Aorta (tissue), 5 donors: ENCODE measurements around the gene PLXNB2. TPM values are rescaled to one million over a fixed set of nuclear protein-coding genes. Genes with fewer than 3 reads are reported as not detected.

Experiments
- ATAC-seq: fragments of 200-7000 bp; cut with Tn5 transposase; one replicate; pipeline ENCODE4 v1.9.1; 2022; ENCODE audit warnings: moderate library complexity; ENCODE audit not compliant: low FRiP score
- DNase-seq, 2 donors: peaks; one replicate each; pipeline ENCODE4 v3.0.0-alpha.2; 2020
- H3K27ac ChIP-seq, 2 donors: one replicate each; pipeline ENCODE4 v1.5.1; 2013; ENCODE audit warnings: low read length in 2 of 2, mild to moderate bottlenecking in 2 of 2, moderate library complexity in 2 of 2, control low read depth in 1 of 2, inconsistent platforms in 1 of 2, low read depth in 1 of 2
- H3K27me3 ChIP-seq, 2 donors: one replicate each; pipeline ENCODE4 v1.6.1; 2013; ENCODE audit warnings: control low read depth in 1 of 2, low read length in 1 of 2, mild to moderate bottlenecking in 1 of 2, moderate library complexity in 1 of 2; ENCODE audit not compliant: insufficient read depth in 2 of 2, control insufficient read depth in 1 of 2
- H3K36me3 ChIP-seq, 2 donors: one replicate each; pipeline ENCODE4 v1.6.1; 2013; ENCODE audit warnings: control low read depth in 1 of 2, low read length in 1 of 2, mild to moderate bottlenecking in 1 of 2; ENCODE audit not compliant: insufficient read depth in 2 of 2, control insufficient read depth in 1 of 2
- H3K4me1 ChIP-seq, 2 donors: one replicate each; pipeline ENCODE4 v1.6.1; 2013; ENCODE audit warnings: low read length in 2 of 2, control low read depth in 1 of 2, mild to moderate bottlenecking in 1 of 2, moderate library complexity in 1 of 2; ENCODE audit not compliant: insufficient read depth in 2 of 2, control insufficient read depth in 1 of 2
- H3K4me3 ChIP-seq, 2 donors: one replicate each; pipeline ENCODE4 v1.5.1; 2013; ENCODE audit warnings: low read length in 2 of 2, control low read depth in 1 of 2, mild to moderate bottlenecking in 1 of 2
- H3K9me3 ChIP-seq: one replicate; pipeline ENCODE4 v1.6.1; 2013; ENCODE audit warnings: mild to moderate bottlenecking, low read length; ENCODE audit not compliant: control insufficient read depth
- WGBS, 2 donors: extraction: QIAGEN DNeasy Blood & Tissue Kit; methylation state at CpG; one replicate each; pipeline ENCODE4 v1.1.7; 2013; 5-methylcytosine and 5-hydroxymethylcytosine counted together
- intact Hi-C, 2 donors: fragments of 100-400 bp; cut with DNase I; formaldehyde crosslinking; loops; one replicate each; pipeline versions ENCODE4 v1.14.2 to v1.15.0; 2022
- polyA plus RNA-seq, 2 donors: library from polyadenylated mRNA; stranded (reverse); fragments of 200-250 nt; gene quantifications; one replicate each; pipeline ENCODE4 v1.2.3, GENCODE V29; 2013
- total RNA-seq, 2 donors: library from RNA; stranded (reverse); fragmentation: NEBNext Ultra II Directional; extraction: Animal tissue kit (Norgen Biotek cat#: 25700); gene quantifications; one replicate each; pipeline ENCODE4 v1.2.1, GENCODE V29; 2021
- donor health status: healthy with polysubstance abuse.
- donor health status: Bipolar disorder and iron deficiency.
- donor health status: DM: no; HTN: no; CAD: no.
- donor health status: DM: no; HTN: no; CAD: no.
- donor health status: DM: yes; HTN: yes; CAD: no.

Gene PLXNB2
- total and polyA plus RNA-seq, 4 donors, result 46.0 to 214 (median 175) TPM

- H3K36me3 ChIP-seq, result no peaks in the 10 kb centered on the region
- no peaks in the 10 kb centered on the region for H3K4me1 ChIP-seq
- DNase-seq (no peak), ATAC-seq (no peak)
- no peak overlapping the region for H3K27ac ChIP-seq
- WGBS, 2 donors, result 28 to 32% methylated on average over 18 of the region's 18 CpGs
- no peaks in the 10 kb centered on the region for H3K27me3 ChIP-seq
- H3K4me3 ChIP-seq, result no peak overlapping the region
- intact Hi-C loops, result no loop called here
- H3K9me3 ChIP-seq, result no peaks in the 10 kb centered on the region
Measured at GRCh38 chr22:50269573-50269969, 37.9 kb downstream of the PLXNB2 start.

- no peaks in the 10 kb centered on the region for H3K4me1 ChIP-seq
- 34 to 49% methylated on average over 9 of the region's 9 CpGs for WGBS, 2 donors
- ATAC-seq (no peak), DNase-seq (no peak)
- H3K27me3 ChIP-seq, result no peaks in the 10 kb centered on the region
- no peaks in the 10 kb centered on the region for H3K9me3 ChIP-seq
- intact Hi-C loops, result no loop called here
- no peaks in the 10 kb centered on the region for H3K36me3 ChIP-seq
- H3K4me3 ChIP-seq, result no peak overlapping the region
- no peak overlapping the region for H3K27ac ChIP-seq
Measured at GRCh38 chr22:50268655-50269113, 38.8 kb downstream of the PLXNB2 start.

GRCh38 chr22:50267591-50268390 lies 39.7 kb downstream of the PLXNB2 start:
- intact Hi-C loops, result no loop called here
- no peaks in the 10 kb centered on the region for H3K36me3 ChIP-seq
- 7 to 8% methylated on average over 57 to 75 of the region's 75 CpGs for WGBS, 2 donors
- no peaks in the 10 kb centered on the region for H3K27me3 ChIP-seq
- H3K9me3 ChIP-seq, result no peaks in the 10 kb centered on the region
- no peak overlapping the region for H3K4me3 ChIP-seq
- H3K27ac ChIP-seq, result no peak overlapping the region
- peak; percentile 54 for ATAC-seq
- DNase-seq, result peak in 1 of 2 donors; percentile 90
- H3K4me1 ChIP-seq, result no peaks in the 10 kb centered on the region

- Histone ChIP-seq H3K9me3 (no peaks in the 10 kb centered on the region), H3K4me3 (no peak overlapping the region), H3K4me1 (no peaks in the 10 kb centered on the region), H3K36me3 (no peaks in the 10 kb centered on the region), H3K27me3 (no peaks in the 10 kb centered on the region), H3K27ac (no peak overlapping the region)
- no peak for ATAC-seq
- intact Hi-C loops, result no loop called here
- DNase-seq, result no peak
- WGBS, 2 donors, result 47 to 51% methylated on average over 37 of the region's 37 CpGs
Measured at GRCh38 chr22:50266994-50267393, 40.5 kb downstream of the PLXNB2 start.

GRCh38 chr22:50264946-50265669 lies 42.3 kb downstream of the PLXNB2 start:
- Histone ChIP-seq H3K27me3 (no peaks in the 10 kb centered on the region), H3K9me3 (no peaks in the 10 kb centered on the region), H3K36me3 (no peaks in the 10 kb centered on the region), H3K27ac (no peak overlapping the region), H3K4me3 (no peak overlapping the region), H3K4me1 (no peaks in the 10 kb centered on the region)
- ATAC-seq (no peak), DNase-seq (no peak)
- WGBS, 2 donors, result 88 to 91% methylated on average over 15 of the region's 15 CpGs
- intact Hi-C loops, result no loop called here

- no peak overlapping the region for H3K4me3 ChIP-seq
- no peak for DNase-seq
- H3K36me3 ChIP-seq, result no peaks in the 10 kb centered on the region
- intact Hi-C loops, result no loop called here
- no peaks in the 10 kb centered on the region for H3K27me3 ChIP-seq
- H3K27ac ChIP-seq, result no peak overlapping the region
- no peaks in the 10 kb centered on the region for H3K9me3 ChIP-seq
- ATAC-seq, result no peak
- H3K4me1 ChIP-seq, result no peaks in the 10 kb centered on the region
- WGBS, 2 donors, result 89 to 90% methylated on average over 15 of the region's 15 CpGs
Measured at GRCh38 chr22:50264104-50264745, 43.2 kb downstream of the PLXNB2 start.

- H3K27me3 ChIP-seq, result no peaks in the 10 kb centered on the region
- DNase-seq (no peak), ATAC-seq (no peak)
- no peak overlapping the region for H3K4me3 ChIP-seq
- intact Hi-C loops, result no loop called here
- no peaks in the 10 kb centered on the region for H3K4me1 ChIP-seq
- 67% methylated on average over 9 of the region's 9 CpGs for WGBS, 2 donors
- no peak overlapping the region for H3K27ac ChIP-seq
- no peaks in the 10 kb centered on the region for H3K36me3 ChIP-seq
- no peaks in the 10 kb centered on the region for H3K9me3 ChIP-seq
Measured at GRCh38 chr22:50262973-50263617, 44.4 kb downstream of the PLXNB2 start.

GRCh38 chr22:50262460-50262911 lies 45.0 kb downstream of the PLXNB2 start:
- Histone ChIP-seq H3K4me3 (no peak overlapping the region), H3K36me3 (no peaks in the 10 kb centered on the region), H3K4me1 (no peaks in the 10 kb centered on the region), H3K27ac (no peak overlapping the region), H3K9me3 (no peaks in the 10 kb centered on the region), H3K27me3 (no peaks in the 10 kb centered on the region)
- no peak for ATAC-seq
- no peak for DNase-seq
- intact Hi-C loops, result no loop called here
- WGBS, 2 donors, result 84 to 86% methylated on average over 7 of the region's 7 CpGs
